Lower lobe of right lung (tissue), 2 donors: ENCODE measurements around the gene AKAP6. TPM values are rescaled to one million over a fixed set of nuclear protein-coding genes. Genes with fewer than 3 reads are reported as not detected.

ENCODE experiments used
- ATAC-seq, 2 donors: fragments of 200-7000 bp; cut with Tn5 transposase; one replicate each; pipeline ENCODE4 v1.9.1; 2020 to 2022; ENCODE audit warnings: mild to moderate bottlenecking in 2 of 2, moderate library complexity in 2 of 2
- DNase-seq: peaks from one replicate; pipeline ENCODE4 v3.0.0-alpha.2; 2020
- H3K27ac ChIP-seq: fragments of 200-600 bp; one replicate; pipeline ENCODE4 v1.8.0; 2022
- H3K27me3 ChIP-seq: fragments of 200-600 bp; one replicate; pipeline ENCODE4 v1.8.0; 2022; ENCODE audit warnings: low read depth
- H3K36me3 ChIP-seq: fragments of 200-600 bp; one replicate; pipeline ENCODE4 v1.8.0; 2022; ENCODE audit warnings: mild to moderate bottlenecking
- H3K4me1 ChIP-seq: fragments of 200-600 bp; one replicate; pipeline ENCODE4 v1.8.0; 2022
- H3K4me3 ChIP-seq: fragments of 200-600 bp; one replicate; pipeline ENCODE4 v1.8.0; 2022; ENCODE audit warnings: mild to moderate bottlenecking
- H3K9me3 ChIP-seq: fragments of 200-600 bp; one replicate; pipeline ENCODE4 v1.8.0; 2022
- intact Hi-C: fragments of 100-400 bp; cut with DNase I; formaldehyde crosslinking; loops from one replicate; pipeline ENCODE4 v1.11.0; 2022
- total RNA-seq: library from RNA; stranded (reverse); fragmentation: NEBNext Ultra II Directional; extraction: Animal tissue kit (Norgen Biotek cat#: 25700); gene quantifications from one replicate; pipeline ENCODE4 v1.2.1, GENCODE V29; 2021
- TF ChIP-seq, protein P1 (sequence below): fragments of 200-600 bp; IDR thresholded peaks from one replicate; pipeline ENCODE4 v1.8.0; 2022; ENCODE audit warnings: antibody characterized with exemption, mild to moderate bottlenecking
- donor health status: DM: no; HTN: yes; CAD: no; lungs with severe emphysema.

Gene AKAP6
- total RNA-seq, 1 donor from 2014 or later, result 8.6 TPM

DNA sequence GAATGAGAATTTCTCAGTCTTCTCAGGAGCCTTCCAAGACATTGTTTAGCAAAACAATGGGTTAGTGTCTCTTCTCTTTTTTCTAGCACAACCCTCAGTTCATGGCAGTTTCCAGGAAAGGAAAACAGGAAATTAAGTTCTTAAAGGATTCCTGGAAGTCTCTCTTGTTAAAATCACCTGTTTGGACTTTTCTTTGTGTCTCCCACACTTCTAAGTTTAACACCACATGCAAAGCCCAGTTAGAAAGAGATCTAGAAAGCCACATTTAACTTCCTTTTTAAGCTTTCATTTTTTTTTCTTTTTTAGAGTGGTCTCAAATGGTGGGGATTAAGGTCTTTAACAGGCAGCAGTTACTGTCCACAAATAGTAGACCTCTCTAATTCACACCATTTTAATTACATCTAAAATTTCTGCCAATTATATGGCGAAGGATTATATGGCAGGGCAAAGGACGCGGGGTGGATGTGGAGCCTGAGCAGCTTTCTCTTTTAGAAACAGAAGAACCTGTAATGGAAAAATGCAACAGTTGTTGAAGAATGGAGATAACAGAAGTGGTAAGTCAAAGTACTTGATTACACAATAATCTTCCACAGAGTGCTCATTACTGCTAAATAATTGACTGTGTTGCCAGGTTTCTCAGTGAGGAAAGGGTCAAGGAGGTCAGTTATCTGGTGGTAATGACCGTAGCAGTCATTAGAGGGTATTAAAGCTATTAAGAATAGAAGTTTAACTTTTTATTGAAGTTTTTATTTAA lies 298.6 kb downstream of the AKAP6 start:
- no peak overlapping the region for H3K4me3 ChIP-seq
- ATAC-seq (peak; percentile 39 to 54), DNase-seq (no peak)
- intact Hi-C loops, result no loop called here
- H3K36me3 ChIP-seq, result no peaks in the 10 kb centered on the region
- H3K27ac ChIP-seq, result no peak overlapping the region
- H3K9me3 ChIP-seq, result no peaks in the 10 kb centered on the region
- H3K27me3 ChIP-seq, result no peaks in the 10 kb centered on the region
- TF ChIP-seq, protein P1, sequence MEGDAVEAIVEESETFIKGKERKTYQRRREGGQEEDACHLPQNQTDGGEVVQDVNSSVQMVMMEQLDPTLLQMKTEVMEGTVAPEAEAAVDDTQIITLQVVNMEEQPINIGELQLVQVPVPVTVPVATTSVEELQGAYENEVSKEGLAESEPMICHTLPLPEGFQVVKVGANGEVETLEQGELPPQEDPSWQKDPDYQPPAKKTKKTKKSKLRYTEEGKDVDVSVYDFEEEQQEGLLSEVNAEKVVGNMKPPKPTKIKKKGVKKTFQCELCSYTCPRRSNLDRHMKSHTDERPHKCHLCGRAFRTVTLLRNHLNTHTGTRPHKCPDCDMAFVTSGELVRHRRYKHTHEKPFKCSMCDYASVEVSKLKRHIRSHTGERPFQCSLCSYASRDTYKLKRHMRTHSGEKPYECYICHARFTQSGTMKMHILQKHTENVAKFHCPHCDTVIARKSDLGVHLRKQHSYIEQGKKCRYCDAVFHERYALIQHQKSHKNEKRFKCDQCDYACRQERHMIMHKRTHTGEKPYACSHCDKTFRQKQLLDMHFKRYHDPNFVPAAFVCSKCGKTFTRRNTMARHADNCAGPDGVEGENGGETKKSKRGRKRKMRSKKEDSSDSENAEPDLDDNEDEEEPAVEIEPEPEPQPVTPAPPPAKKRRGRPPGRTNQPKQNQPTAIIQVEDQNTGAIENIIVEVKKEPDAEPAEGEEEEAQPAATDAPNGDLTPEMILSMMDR, result no peak
- H3K4me1 ChIP-seq, result no peaks in the 10 kb centered on the region

DNA sequence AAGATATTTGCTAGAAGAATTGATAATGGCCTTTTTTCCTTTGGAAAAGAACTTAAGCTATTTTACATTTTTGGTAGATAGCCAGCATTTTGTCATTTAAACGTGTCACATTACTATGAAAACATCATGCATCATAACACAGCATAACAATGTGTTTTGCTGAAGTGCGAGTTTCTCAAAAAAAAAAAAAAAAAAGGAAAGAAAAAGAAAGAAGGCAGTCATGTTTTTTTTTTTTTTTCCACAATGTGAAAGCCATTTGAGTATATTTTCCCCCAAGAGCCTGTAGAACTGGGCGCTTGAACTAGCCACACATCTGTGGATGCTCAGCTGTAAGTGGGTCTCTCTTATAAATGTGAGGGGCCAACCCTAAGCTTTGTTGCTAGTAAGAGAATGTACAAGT lies 300.1 kb downstream of the AKAP6 start:
- no peaks in the 10 kb centered on the region for H3K36me3 ChIP-seq
- ATAC-seq (no peak), DNase-seq (no peak)
- no peaks in the 10 kb centered on the region for H3K27me3 ChIP-seq
- intact Hi-C loops, result no loop called here
- no peak overlapping the region for H3K4me3 ChIP-seq
- no peak overlapping the region for H3K27ac ChIP-seq
- no peaks in the 10 kb centered on the region for H3K9me3 ChIP-seq
- TF ChIP-seq, protein P1, result no peak
- no peaks in the 10 kb centered on the region for H3K4me1 ChIP-seq

- Histone ChIP-seq H3K4me3 (no peak overlapping the region), H3K27ac (no peak overlapping the region), H3K36me3 (no peaks in the 10 kb centered on the region), H3K9me3 (no peaks in the 10 kb centered on the region), H3K4me1 (peaks cover 3% of the 10 kb centered on the region), H3K27me3 (no peaks in the 10 kb centered on the region)
- DNase-seq (no peak), ATAC-seq (no peak)
- intact Hi-C loops, result no loop called here
- TF ChIP-seq, protein P1, result no peak
Measured at GRCh38 chr14:32630701-32631100, 301.6 kb downstream of the AKAP6 start.

DNA sequence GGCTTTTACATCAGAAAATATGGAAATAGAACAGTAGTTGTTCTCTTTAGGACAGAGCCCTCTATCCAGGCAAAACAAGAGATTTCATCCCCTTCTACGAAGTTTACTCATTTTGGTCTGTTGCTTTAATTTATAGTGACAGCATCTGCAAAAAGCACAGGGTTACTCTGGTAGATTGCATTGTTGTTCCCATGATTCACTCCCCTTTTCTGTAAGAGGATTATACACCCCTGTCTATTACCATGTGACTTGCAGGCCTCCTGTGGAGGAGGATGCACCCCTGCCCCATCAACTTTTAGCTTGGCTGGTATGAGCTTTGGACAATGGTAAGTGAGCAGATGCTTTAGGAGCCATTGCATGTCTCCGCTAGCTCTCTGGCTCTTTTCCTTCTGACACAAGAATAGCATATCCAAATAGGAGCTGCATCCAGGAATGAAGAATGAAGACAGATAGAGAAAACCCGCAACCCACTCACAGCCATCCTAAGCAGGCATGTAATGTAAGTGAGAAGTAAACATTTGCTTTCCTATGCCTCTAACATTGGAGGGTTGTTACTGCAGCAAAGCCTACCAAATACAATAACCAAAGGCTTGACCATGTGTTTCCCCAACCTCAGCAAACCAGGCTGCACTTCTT lies 304.2 kb downstream of the AKAP6 start:
- no peak for ATAC-seq
- Histone ChIP-seq H3K4me3 (no peak overlapping the region), H3K27me3 (no peaks in the 10 kb centered on the region), H3K36me3 (no peaks in the 10 kb centered on the region), H3K4me1 (peaks cover 4% of the 10 kb centered on the region), H3K9me3 (no peaks in the 10 kb centered on the region), H3K27ac (no peak overlapping the region)
- intact Hi-C loops, result no loop called here
- DNase-seq, result no peak
- TF ChIP-seq, protein P1, result no peak

GRCh38 chr14:32633930-32634329 lies 304.8 kb downstream of the AKAP6 start:
- H3K27ac ChIP-seq, result no peak overlapping the region
- H3K9me3 ChIP-seq, result no peaks in the 10 kb centered on the region
- peaks cover 4% of the 10 kb centered on the region for H3K4me1 ChIP-seq
- intact Hi-C loops, result no loop called here
- TF ChIP-seq, protein P1, result no peak
- H3K4me3 ChIP-seq, result no peak overlapping the region
- H3K27me3 ChIP-seq, result no peaks in the 10 kb centered on the region
- DNase-seq, result no peak
- H3K36me3 ChIP-seq, result no peaks in the 10 kb centered on the region
- ATAC-seq, result no peak
